Prostate gland (tissue), 2 donors: ENCODE results near the gene FTSJ3.

Source experiments
- POLR2A ChIP-seq: fragments of 450-650 bp; IDR thresholded peaks from one replicate; pipeline ENCODE4 v1.6.1; 2016; ENCODE audit warnings: antibody characterized with exemption, mild to moderate bottlenecking
- TF ChIP-seq, protein P1 (sequence below), 4 experiments: fragments of 200-600 bp in 2 of 4; fragments of 450-650 bp in 2 of 4; sonication (generic) in 2 of 4; IDR thresholded peaks; 1 replicate in 3 of 4; 2 replicates in 1 of 4; pipeline ENCODE4 v1.5.1; 2016 to 2019; ENCODE audit warnings: antibody characterized with exemption in 4 of 4, mild to moderate bottlenecking in 2 of 4, moderate library complexity in 2 of 4

DNA sequence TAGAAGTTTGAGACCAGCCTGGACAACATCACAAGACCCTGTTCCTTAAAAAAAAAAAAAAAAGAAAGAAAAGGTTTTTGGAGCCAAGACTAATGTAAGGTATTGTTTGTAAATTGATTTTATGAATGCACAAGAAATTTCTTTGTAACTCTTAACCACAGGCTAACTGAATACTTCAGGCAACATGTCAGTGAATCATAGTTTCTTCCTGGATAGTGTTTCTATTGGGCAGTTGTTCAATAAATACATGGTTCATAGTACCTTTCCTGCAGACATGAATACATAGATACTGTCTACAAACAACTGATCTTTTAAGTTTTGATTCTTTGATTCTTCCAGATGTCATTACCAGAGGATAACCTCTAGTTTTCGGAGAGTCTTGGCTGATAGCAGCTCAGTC, 41.9 kb downstream of the FTSJ3 start:
- TF ChIP-seq, protein P1, sequence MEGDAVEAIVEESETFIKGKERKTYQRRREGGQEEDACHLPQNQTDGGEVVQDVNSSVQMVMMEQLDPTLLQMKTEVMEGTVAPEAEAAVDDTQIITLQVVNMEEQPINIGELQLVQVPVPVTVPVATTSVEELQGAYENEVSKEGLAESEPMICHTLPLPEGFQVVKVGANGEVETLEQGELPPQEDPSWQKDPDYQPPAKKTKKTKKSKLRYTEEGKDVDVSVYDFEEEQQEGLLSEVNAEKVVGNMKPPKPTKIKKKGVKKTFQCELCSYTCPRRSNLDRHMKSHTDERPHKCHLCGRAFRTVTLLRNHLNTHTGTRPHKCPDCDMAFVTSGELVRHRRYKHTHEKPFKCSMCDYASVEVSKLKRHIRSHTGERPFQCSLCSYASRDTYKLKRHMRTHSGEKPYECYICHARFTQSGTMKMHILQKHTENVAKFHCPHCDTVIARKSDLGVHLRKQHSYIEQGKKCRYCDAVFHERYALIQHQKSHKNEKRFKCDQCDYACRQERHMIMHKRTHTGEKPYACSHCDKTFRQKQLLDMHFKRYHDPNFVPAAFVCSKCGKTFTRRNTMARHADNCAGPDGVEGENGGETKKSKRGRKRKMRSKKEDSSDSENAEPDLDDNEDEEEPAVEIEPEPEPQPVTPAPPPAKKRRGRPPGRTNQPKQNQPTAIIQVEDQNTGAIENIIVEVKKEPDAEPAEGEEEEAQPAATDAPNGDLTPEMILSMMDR (IDR thresholded peaks at IDR 0.05) = no peak
- no peak for TF ChIP-seq POLR2A
